ENCODE data around the gene TSPAN17. TPM values are rescaled to one million over a fixed set of nuclear protein-coding genes. Genes with fewer than 3 reads are reported as not detected.
A peak's percentile ranks its signal among the peaks of the same experiment; 100 is the strongest.
"Not testable (repeated sequence)": the region's sequence is repeated elsewhere in the genome, so short reads cannot be mapped to it uniquely, and the experiment has no call there.

Gene TSPAN17
- total RNA-seq, 1 experiment from 2014 or later = 50.7 TPM

GRCh38 chr5:176685010-176685409, 37.7 kb downstream of the TSPAN17 start:
- no peaks in the 10 kb centered on the region for H3K36me3 ChIP-seq (replicated peaks; ENCODE audit: control insufficient read depth, insufficient read depth, low read length)
- DNase-seq = no peak
- peaks cover 2% of the 10 kb centered on the region; the same call in 1 of the 2 replicates for H3K27me3 ChIP-seq (ENCODE audit: control insufficient read depth, insufficient read depth, low read length)
- H3K4me3 ChIP-seq (ENCODE audit: insufficient read depth, low read depth, low read length) = no peak overlapping the region

GRCh38 chr5:176687247-176687646, 40.0 kb downstream of the TSPAN17 start:
- no peaks in the 10 kb centered on the region for H3K27me3 ChIP-seq (ENCODE audit: control insufficient read depth, insufficient read depth, low read length)
- no peak overlapping the region for H3K4me3 ChIP-seq (ENCODE audit: insufficient read depth, low read depth, low read length)
- no peak for DNase-seq
- H3K36me3 ChIP-seq (replicated peaks; ENCODE audit: control insufficient read depth, insufficient read depth, low read length) = no peaks in the 10 kb centered on the region

- no peak overlapping the region for H3K4me3 ChIP-seq (ENCODE audit: insufficient read depth, low read depth, low read length)
- H3K36me3 ChIP-seq (replicated peaks; ENCODE audit: control insufficient read depth, insufficient read depth, low read length) = no peaks in the 10 kb centered on the region
- no peaks in the 10 kb centered on the region for H3K27me3 ChIP-seq (ENCODE audit: control insufficient read depth, insufficient read depth, low read length)
- peak; percentile 87 for DNase-seq
These were observed 40.6 kb downstream of the TSPAN17 start for GRCh38 chr5:176687881-176688280.

- Histone ChIP-seq H3K27me3 (ENCODE audit: control insufficient read depth, insufficient read depth, low read length) (no peaks in the 10 kb centered on the region), H3K4me3 (ENCODE audit: insufficient read depth, low read depth, low read length) (no peak overlapping the region), H3K36me3 (replicated peaks; ENCODE audit: control insufficient read depth, insufficient read depth, low read length) (no peaks in the 10 kb centered on the region)
- DNase-seq = no peak
These were observed 43.6 kb downstream of the TSPAN17 start for GRCh38 chr5:176690911-176691310.

GRCh38 chr5:176691524-176691923, 44.2 kb downstream of the TSPAN17 start:
- DNase-seq = no peak
- Histone ChIP-seq H3K27me3 (ENCODE audit: control insufficient read depth, insufficient read depth, low read length) (no peaks in the 10 kb centered on the region), H3K4me3 (ENCODE audit: insufficient read depth, low read depth, low read length) (no peak overlapping the region), H3K36me3 (replicated peaks; ENCODE audit: control insufficient read depth, insufficient read depth, low read length) (no peaks in the 10 kb centered on the region)

GRCh38 chr5:176692326-176692725, 45.0 kb downstream of the TSPAN17 start:
- DNase-seq = no peak
- H3K4me3 ChIP-seq (ENCODE audit: insufficient read depth, low read depth, low read length) = no peak overlapping the region
- H3K36me3 ChIP-seq (replicated peaks; ENCODE audit: control insufficient read depth, insufficient read depth, low read length) = no peaks in the 10 kb centered on the region
- H3K27me3 ChIP-seq (ENCODE audit: control insufficient read depth, insufficient read depth, low read length) = no peaks in the 10 kb centered on the region

- H3K4me3 ChIP-seq (ENCODE audit: insufficient read depth, low read depth, low read length) = no peak overlapping the region
- H3K27me3 ChIP-seq (ENCODE audit: control insufficient read depth, insufficient read depth, low read length) = no peaks in the 10 kb centered on the region
- H3K36me3 ChIP-seq (replicated peaks; ENCODE audit: control insufficient read depth, insufficient read depth, low read length) = no peaks in the 10 kb centered on the region
- no peak for DNase-seq
These were observed 45.7 kb downstream of the TSPAN17 start for GRCh38 chr5:176692839-176693476.

GRCh38 chr5:176693477-176693851, 46.2 kb downstream of the TSPAN17 start:
- no peak overlapping the region for H3K4me3 ChIP-seq (ENCODE audit: insufficient read depth, low read depth, low read length)
- DNase-seq = no peak
- no peaks in the 10 kb centered on the region for H3K27me3 ChIP-seq (ENCODE audit: control insufficient read depth, insufficient read depth, low read length)
- H3K36me3 ChIP-seq (replicated peaks; ENCODE audit: control insufficient read depth, insufficient read depth, low read length) = no peaks in the 10 kb centered on the region

- no peak overlapping the region for H3K4me3 ChIP-seq (ENCODE audit: insufficient read depth, low read depth, low read length)
- DNase-seq = no peak
- no peaks in the 10 kb centered on the region for H3K27me3 ChIP-seq (ENCODE audit: control insufficient read depth, insufficient read depth, low read length)
- no peaks in the 10 kb centered on the region for H3K36me3 ChIP-seq (replicated peaks; ENCODE audit: control insufficient read depth, insufficient read depth, low read length)
These were observed 46.9 kb downstream of the TSPAN17 start for GRCh38 chr5:176694146-176694545.

- H3K27me3 ChIP-seq (ENCODE audit: control insufficient read depth, insufficient read depth, low read length) = no peaks in the 10 kb centered on the region
- no peaks in the 10 kb centered on the region for H3K36me3 ChIP-seq (replicated peaks; ENCODE audit: control insufficient read depth, insufficient read depth, low read length)
- DNase-seq = no peak
- H3K4me3 ChIP-seq (ENCODE audit: insufficient read depth, low read depth, low read length) = no peak overlapping the region
These were observed 47.3 kb downstream of the TSPAN17 start for GRCh38 chr5:176694631-176695030.

- Histone ChIP-seq H3K27me3 (ENCODE audit: control insufficient read depth, insufficient read depth, low read length) (no peaks in the 10 kb centered on the region), H3K4me3 (ENCODE audit: insufficient read depth, low read depth, low read length) (no peak overlapping the region), H3K36me3 (replicated peaks; ENCODE audit: control insufficient read depth, insufficient read depth, low read length) (no peaks in the 10 kb centered on the region)
- DNase-seq = no peak
These were observed 47.8 kb downstream of the TSPAN17 start for GRCh38 chr5:176695073-176695472.

GRCh38 chr5:176697267-176697933, 50.1 kb downstream of the TSPAN17 start:
- Histone ChIP-seq H3K4me3 (ENCODE audit: insufficient read depth, low read depth, low read length) (no peak overlapping the region), H3K27me3 (ENCODE audit: control insufficient read depth, insufficient read depth, low read length) (no peaks in the 10 kb centered on the region)
- DNase-seq = peak; percentile 81

GRCh38 chr5:176697934-176698538, 50.8 kb downstream of the TSPAN17 start:
- DNase-seq = peak; percentile 81
- no peak overlapping the region for H3K4me3 ChIP-seq (ENCODE audit: insufficient read depth, low read depth, low read length)

More at GRCh38 chr5:176697267-176697933, 50.1 kb downstream of the TSPAN17 start:
- no peaks in the 10 kb centered on the region for H3K36me3 ChIP-seq (replicated peaks; ENCODE audit: control insufficient read depth, insufficient read depth, low read length)

GRCh38 chr5:176699446-176699845, 52.2 kb downstream of the TSPAN17 start:
- H3K4me3 ChIP-seq (ENCODE audit: insufficient read depth, low read depth, low read length); H3K36me3 ChIP-seq (replicated peaks; ENCODE audit: control insufficient read depth, insufficient read depth, low read length); DNase-seq; H3K27me3 ChIP-seq (ENCODE audit: control insufficient read depth, insufficient read depth, low read length): not testable (repeated sequence)

More at GRCh38 chr5:176697934-176698538, 50.8 kb downstream of the TSPAN17 start:
- H3K27me3 ChIP-seq (ENCODE audit: control insufficient read depth, insufficient read depth, low read length) = no peaks in the 10 kb centered on the region
- H3K36me3 ChIP-seq (replicated peaks; ENCODE audit: control insufficient read depth, insufficient read depth, low read length) = no peaks in the 10 kb centered on the region

GRCh38 chr5:176700239-176700847, 53.1 kb downstream of the TSPAN17 start:
- Histone ChIP-seq H3K36me3 (replicated peaks; ENCODE audit: control insufficient read depth, insufficient read depth, low read length) (no peaks in the 10 kb centered on the region), H3K27me3 (ENCODE audit: control insufficient read depth, insufficient read depth, low read length) (no peaks in the 10 kb centered on the region), H3K4me3 (ENCODE audit: insufficient read depth, low read depth, low read length) (no peak overlapping the region)
- DNase-seq = peak; percentile 90
